HG03558 (cell line): ENCODE results near the gene HOXD11.

ENCODE experiments used
- ATAC-seq: cut with Tn5 transposase; IDR thresholded peaks from one replicate; pipeline ENCODE4 v1.9.1; 2021; ENCODE audit warnings: moderate number of reproducible peaks; ENCODE audit not compliant: unreplicated experiment; ENCODE audit errors: extremely low read depth

The HOXD11 gene

GRCh38 chr2:176080540-176081375 is 26.3 kb upstream of the HOXD11 start:
- no peak for ATAC-seq

DNA sequence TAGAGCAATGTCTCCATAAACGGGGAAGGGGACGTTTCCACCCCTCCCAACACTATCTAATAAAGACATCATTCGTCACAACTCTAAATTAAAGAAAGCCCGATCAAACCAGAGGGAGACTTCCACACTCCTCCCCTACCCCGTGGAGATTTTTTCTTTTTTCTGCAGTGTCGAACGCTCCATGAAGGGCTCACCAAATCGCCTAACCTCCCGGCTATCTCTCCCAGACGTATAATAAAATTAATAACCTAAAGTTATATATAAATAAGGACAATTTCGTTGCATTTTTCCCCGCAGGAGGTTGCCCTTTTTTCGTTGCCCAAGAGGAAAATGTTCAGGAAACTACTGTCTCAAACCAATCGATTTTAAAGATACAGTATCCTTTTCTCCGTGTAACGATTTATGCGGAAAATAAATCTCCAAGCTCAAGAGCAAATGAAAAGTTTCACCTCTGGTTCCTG is 25.7 kb upstream of the HOXD11 start:
- ATAC-seq = no peak

DNA sequence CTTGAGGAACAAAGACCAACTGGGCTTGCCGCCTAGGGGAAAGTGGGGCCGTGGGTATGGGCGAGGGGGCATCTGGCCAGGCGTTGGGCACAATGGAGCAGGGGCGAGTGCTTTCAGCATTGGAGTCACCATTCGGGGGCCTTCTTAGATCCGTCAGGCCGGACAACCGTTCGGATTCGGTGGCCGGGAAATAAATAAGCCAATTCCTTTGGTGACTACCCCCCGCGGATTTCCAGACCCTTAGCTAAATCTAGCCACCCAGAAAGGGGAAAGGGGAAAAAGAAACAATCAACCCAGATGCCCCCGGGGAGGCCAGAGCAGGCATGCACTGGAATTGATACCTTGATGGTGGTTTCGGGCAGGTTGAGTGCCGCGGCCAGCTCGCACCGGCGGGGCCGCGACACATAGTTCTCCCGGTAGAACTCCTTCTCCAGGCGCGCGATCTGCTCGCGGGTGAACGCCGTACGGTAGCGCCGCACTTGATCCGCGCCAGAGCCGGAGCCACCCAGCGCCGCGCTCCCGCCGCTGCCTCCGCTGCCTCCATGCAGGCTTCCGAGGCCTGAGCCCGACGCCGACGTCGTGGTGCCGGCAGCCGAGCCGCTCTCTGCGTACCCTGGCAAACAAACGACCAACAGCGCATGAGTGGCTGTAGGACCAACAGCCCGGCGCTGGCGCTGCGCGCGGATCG is 25.1 kb upstream of the HOXD11 start:
- ATAC-seq = no peak

GRCh38 chr2:176082525-176082823 is 24.6 kb upstream of the HOXD11 start:
- ATAC-seq = no peak

GRCh38 chr2:176082824-176083751 is 24.0 kb upstream of the HOXD11 start:
- no peak for ATAC-seq

GRCh38 chr2:176083796-176084261 is 23.3 kb upstream of the HOXD11 start, which contains the start of gene EVX2:
Gene EVX2, minus strand, starts transcription at chr2:176083962. Its CDS starts 186 bp downstream, at chr2:176083776.
- no peak for ATAC-seq

- ATAC-seq = no peak
These were observed 22.4 kb upstream of the HOXD11 start for GRCh38 chr2:176084611-176085119.

DNA sequence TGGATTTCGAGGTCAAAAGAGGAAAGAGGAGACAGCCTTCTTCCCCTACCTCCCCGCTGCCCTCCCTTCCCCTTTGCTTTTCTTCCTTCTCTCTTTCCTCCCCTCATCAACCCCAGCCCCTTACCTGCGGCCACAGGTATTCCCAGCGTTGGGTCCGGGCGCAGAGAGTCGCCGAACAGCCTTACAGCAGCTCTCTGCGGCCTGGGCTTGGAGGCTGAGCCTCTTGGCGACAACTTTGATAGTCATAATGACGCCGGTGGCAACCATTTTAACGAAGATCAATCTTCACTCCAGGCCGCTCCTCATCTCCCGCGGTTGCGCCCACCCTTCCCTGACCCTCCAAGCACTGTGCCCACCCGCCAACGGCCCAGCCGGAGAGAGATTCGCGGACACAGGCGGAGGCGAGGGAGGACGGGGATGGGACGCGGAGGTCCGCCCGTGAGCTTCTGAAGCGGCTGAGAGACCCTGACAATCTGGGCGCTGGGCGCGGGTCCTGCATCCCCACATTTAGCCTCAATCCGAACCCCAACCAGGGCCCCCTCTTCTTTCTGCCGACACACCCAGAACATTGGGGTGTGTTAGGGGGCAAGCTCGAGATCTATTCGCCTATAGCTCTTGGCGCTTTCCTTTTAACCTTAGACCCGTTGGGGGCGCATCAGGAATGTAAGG is 21.8 kb upstream of the HOXD11 start:
- no peak for ATAC-seq

GRCh38 chr2:176085861-176086771 is 21.0 kb upstream of the HOXD11 start:
- no peak for ATAC-seq

GRCh38 chr2:176087330-176088047 is 19.6 kb upstream of the HOXD11 start:
- ATAC-seq = no peak

GRCh38 chr2:176088048-176088936 is 18.8 kb upstream of the HOXD11 start:
- no peak for ATAC-seq

- ATAC-seq = no peak
These were observed 17.9 kb upstream of the HOXD11 start for GRCh38 chr2:176088937-176089842.

- ATAC-seq = no peak
These were observed 17.2 kb upstream of the HOXD11 start for GRCh38 chr2:176089843-176090395.

DNA sequence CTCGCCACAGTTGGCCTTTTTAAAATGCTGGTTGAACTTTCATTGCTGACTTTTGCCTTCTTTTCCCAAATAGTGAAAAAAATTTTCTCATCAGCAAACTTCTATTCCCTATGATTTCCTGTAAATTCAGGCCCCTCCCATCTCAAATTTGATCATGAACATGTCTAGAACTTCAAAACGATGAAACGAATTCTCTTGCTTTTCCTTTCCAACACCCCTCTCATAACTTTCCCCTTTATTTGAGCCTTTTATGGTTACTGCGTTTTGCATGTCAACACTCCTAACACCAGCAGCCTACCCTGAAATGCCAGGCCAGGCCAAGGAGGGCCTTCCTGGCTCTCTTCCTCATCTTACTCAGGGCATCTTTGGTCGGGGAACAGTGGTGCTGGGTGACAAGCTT is 16.2 kb upstream of the HOXD11 start:
- no peak for ATAC-seq

DNA sequence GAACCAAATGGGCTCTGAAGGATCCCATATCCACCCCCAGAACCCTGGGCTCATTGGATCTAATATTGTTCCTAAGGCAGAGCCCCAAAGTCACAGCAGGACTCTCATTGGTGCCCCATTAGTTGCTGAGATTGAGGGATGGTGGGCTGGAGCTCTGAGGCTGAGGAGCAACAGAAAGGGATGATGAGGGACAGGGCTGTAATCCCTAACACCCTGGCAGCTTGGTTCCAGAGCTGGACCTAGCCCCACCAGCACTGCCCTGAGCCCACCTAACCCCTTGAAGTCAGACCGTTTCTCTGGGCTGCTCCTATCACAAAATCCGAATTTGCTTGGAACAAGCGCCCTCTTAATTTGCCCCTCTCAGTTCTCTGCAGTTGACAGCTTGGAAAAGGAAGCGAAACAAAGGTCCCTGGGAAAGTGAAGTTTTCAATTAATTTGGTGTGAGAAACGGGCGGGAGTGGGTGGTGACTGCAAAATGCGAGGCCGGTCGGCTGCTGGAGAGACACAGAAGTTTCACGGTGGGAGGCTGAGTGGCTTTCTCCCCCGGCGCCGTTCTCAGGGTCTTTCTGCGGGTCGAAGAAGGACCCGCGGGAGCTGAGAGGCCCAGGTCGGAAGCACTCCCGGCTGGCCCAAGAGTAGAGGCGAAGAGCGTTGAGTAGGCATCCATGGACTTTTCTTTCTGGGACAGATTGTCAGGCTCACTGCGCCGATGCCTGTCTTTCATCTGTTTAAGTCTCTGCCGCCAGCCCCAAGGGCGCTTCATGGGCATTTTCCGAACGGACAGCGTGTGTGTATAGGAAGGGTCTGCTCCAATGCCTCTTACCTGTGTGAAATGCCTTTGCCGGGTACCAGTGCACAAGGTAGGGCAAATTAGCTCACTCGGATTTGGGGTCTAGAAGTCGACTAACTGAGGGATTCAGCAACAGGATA is 15.5 kb upstream of the HOXD11 start:
- ATAC-seq = no peak
